K562 (cell line): Measurements from ENCODE around the gene CNNM2. TPM values are rescaled to one million over a fixed set of nuclear protein-coding genes. Genes with fewer than 3 reads are reported as not detected.

Experiments used
- ATAC-seq: fragments of 200-7000 bp; cut with Tn5 transposase; 3 replicates; pipeline ENCODE4 v1.9.1; 2020; ENCODE audit warnings: moderate library complexity
- BruUV-seq: library from RNA; stranded (reverse); fragments of 400-500 nt; replicated peaks from 2 replicates; lab custom pipeline; 2021; lab: Mats Ljungman, UMichigan
- CTCF ChIA-PET: fragments of 300-600 bp; formaldehyde crosslinking; extraction: SDS; loops from one replicate; lab custom pipeline; 2021; ENCODE audit warnings: low intra/inter-chr PET ratio; lab: Yijun Ruan, JAX
- POLR2A ChIA-PET: fragments of 300-600, 350-650 bp; sonication (Branson Sonifier 250); formaldehyde crosslinking; extraction: SDS; loops from one replicate; lab custom pipeline; 2021; ENCODE audit warnings: antibody characterized with exemption, inconsistent platforms; lab: Yijun Ruan, JAX
- DNase-seq, 4 experiments: peaks; one replicate each; pipeline versions ENCODE4 v3.0.0 to v3.0.0-alpha.2; 2011 to 2018; ENCODE audit warnings: low spot score in 3 of 4, mixed read lengths in 3 of 4; ENCODE audit errors: extremely low read depth in 1 of 4
- FAIRE-seq: peaks from 2 replicates; lab custom pipeline; 2011; peaks lifted over from hg19 to GRCh38; lab: Jason Lieb, UNC
- H2AFZ ChIP-seq: 2 replicates; pipeline ENCODE4 v1.6.0; 2011; ENCODE audit warnings: low read depth, low read length, control low read depth, inconsistent platforms
- H3K27ac ChIP-seq: fragments of 200-600 bp; 3 replicates; pipeline ENCODE4 v1.8.0; 2011; ENCODE audit warnings: low read depth, mild to moderate bottlenecking, control low read depth, inconsistent platforms, low read length, moderate library complexity, mixed read lengths; ENCODE audit errors: extremely low read depth
- H3K27me3 ChIP-seq, 2 experiments: fragments of 300-600 bp in 1 of 2; 2 replicates in 1 of 2; 3 replicates in 1 of 2; pipeline versions ENCODE4 v1.6.0 to v1.8.0; 2011; ENCODE audit warnings: inconsistent platforms in 2 of 2, low read length in 2 of 2, mild to moderate bottlenecking in 1 of 2, mixed read lengths in 1 of 2, moderate library complexity in 1 of 2; ENCODE audit not compliant: control insufficient read depth in 2 of 2, insufficient read depth in 2 of 2
- H3K36me3 ChIP-seq: fragments of 300-600 bp; 3 replicates; pipeline ENCODE4 v1.8.0; 2011; ENCODE audit warnings: mild to moderate bottlenecking, low read length, inconsistent platforms; ENCODE audit not compliant: control insufficient read depth, insufficient read depth
- H3K4me1 ChIP-seq, 2 experiments: fragments of 200-600 bp in 1 of 2; replicated peaks in 1 of 2; 2 replicates in 1 of 2; 3 replicates in 1 of 2; pipeline versions ENCODE4 v1.5.1 to v1.8.0; 2011; ENCODE audit warnings: inconsistent platforms in 2 of 2, low read length in 2 of 2, mild to moderate bottlenecking in 1 of 2, mixed read lengths in 1 of 2, moderate library complexity in 1 of 2; ENCODE audit not compliant: control insufficient read depth in 2 of 2, insufficient read depth in 2 of 2
- H3K4me2 ChIP-seq: 2 replicates; pipeline ENCODE4 v1.6.1; 2011; ENCODE audit warnings: low read length, control low read depth, inconsistent platforms, mixed read lengths; ENCODE audit not compliant: insufficient read depth
- H3K4me3 ChIP-seq: fragments of 200-600 bp; sonication (generic), shearing (Covaris generic); 2 replicates; pipeline ENCODE4 v1.5.1; 2016; ENCODE audit warnings: control low read depth, inconsistent platforms
- H3K79me2 ChIP-seq: fragments of 200-600 bp; 3 replicates; pipeline ENCODE4 v1.8.0; 2011; ENCODE audit warnings: low read length, inconsistent platforms; ENCODE audit not compliant: control insufficient read depth, insufficient read depth
- H3K9ac ChIP-seq, 2 experiments: 2 replicates each; pipeline versions ENCODE4 v1.6.0 to v1.6.1; 2011; ENCODE audit warnings: low read depth in 2 of 2, low read length in 2 of 2, control low read depth in 1 of 2, inconsistent platforms in 1 of 2, mild to moderate bottlenecking in 1 of 2, mixed read lengths in 1 of 2; ENCODE audit not compliant: insufficient read depth in 1 of 2
- H3K9me1 ChIP-seq: one replicate; pipeline ENCODE4 v1.6.0; 2011; ENCODE audit warnings: inconsistent platforms, mild to moderate bottlenecking, low read length, moderate library complexity; ENCODE audit not compliant: control insufficient read depth, insufficient read depth
- H3K9me3 ChIP-seq: replicated peaks from 2 replicates; pipeline ENCODE4 v1.5.1; 2011; ENCODE audit warnings: low read depth, low read length, inconsistent platforms; ENCODE audit not compliant: control insufficient read depth, insufficient read depth
- H4K20me1 ChIP-seq: replicated peaks from 2 replicates; pipeline ENCODE4 v1.6.1; 2011; ENCODE audit warnings: low read length, inconsistent platforms, mixed read lengths; ENCODE audit not compliant: control insufficient read depth, insufficient read depth
- MCM7 ChIP-seq, 2 experiments: fragments of 450-650 bp; IDR thresholded peaks; 2 replicates each; pipeline ENCODE4 v1.6.1; 2016 to 2018
- MTA1 ChIP-seq: fragments of 450-650 bp; IDR thresholded peaks from 2 replicates; pipeline ENCODE4 v1.6.1; 2017; ENCODE audit warnings: borderline replicate concordance
- MYC ChIP-seq, 2 experiments: fragments of 250-450 bp in 1 of 2; sonication (Bioruptor Pico) in 1 of 2; IDR thresholded peaks; 2 replicates each; pipeline versions ENCODE4 v1.5.1 to v1.6.1; 2012 to 2021; ENCODE audit warnings: low read depth in 2 of 2, borderline replicate concordance in 1 of 2, improper control_type of control experiment in 1 of 2, low read length in 1 of 2, mild to moderate bottlenecking in 1 of 2, moderate library complexity in 1 of 2
- NFE2 ChIP-seq: IDR thresholded peaks from 2 replicates; pipeline ENCODE4 v1.6.1; 2014; ENCODE audit warnings: antibody characterized with exemption, low read depth
- NFXL1 ChIP-seq: fragments of 450-650 bp; formaldehyde crosslinking; IDR thresholded peaks from 2 replicates; pipeline ENCODE4 v1.4.0; 2021; ENCODE audit warnings: mild to moderate bottlenecking
- POLR2G ChIP-seq: fragments of 200-400 bp; formaldehyde crosslinking; IDR thresholded peaks from 2 replicates; pipeline ENCODE4 v1.6.1; 2017; ENCODE audit warnings: low read depth, mild to moderate bottlenecking, antibody characterized with exemption, low read length, moderate library complexity
- TCF7 ChIP-seq: sonication (generic); IDR thresholded peaks from 2 replicates; pipeline ENCODE4 v1.6.1; 2016; ENCODE audit warnings: antibody characterized with exemption, borderline replicate concordance
- ZNF263 ChIP-seq: sonication (generic); formaldehyde crosslinking; IDR thresholded peaks from 2 replicates; pipeline ENCODE4 v1.8.0; 2022; ENCODE audit warnings: mild to moderate bottlenecking, missing genetic modification reagents, borderline replicate concordance
- ZNF347 ChIP-seq: fragments of 450-650 bp; formaldehyde crosslinking; IDR thresholded peaks from 2 replicates; pipeline ENCODE4 v1.4.0; 2020; ENCODE audit warnings: low read depth, mild to moderate bottlenecking, moderate library complexity
- ZNF507 ChIP-seq: conservative IDR thresholded peaks from 2 replicates; pipeline ENCODE4 v1.6.1; 2017; ENCODE audit warnings: missing genetic modification characterization, missing compliant biosample characterization
- ZNF778 ChIP-seq: fragments of 450-650 bp; formaldehyde crosslinking; IDR thresholded peaks from 2 replicates; pipeline ENCODE4 v1.4.0; 2020; ENCODE audit warnings: mild to moderate bottlenecking, moderate library complexity
- WGBS: fragments of 100-300 bp; shearing (Covaris generic); methylation state at CpG from one replicate; pipeline ENCODE4 v1.1.6; 2016; ENCODE audit warnings: low coverage, mixed read lengths; ENCODE audit not compliant: insufficient coverage; ENCODE audit errors: missing lambda C conversion rate; 5-methylcytosine and 5-hydroxymethylcytosine counted together
- in situ Hi-C: fragments of 300-500 bp; cut with MboI; formaldehyde crosslinking; loops from 4 replicates; pipeline ENCODE4 v1.15.0; 2018; ENCODE audit warnings: inconsistent platforms, mixed read lengths
- intact Hi-C: fragments of 100-400 bp; cut with micrococcal nuclease; formaldehyde crosslinking; loops from 2 replicates; pipeline ENCODE4 v1.14.2; 2022
- polyA plus RNA-seq, 8 experiments: library from polyadenylated mRNA; depleted of rRNA in 4 of 8; stranded (reverse) in 5 of 8; unstranded in 3 of 8; fragments of >200 nt; fragmentation: Nextera tagmentation in 2 of 8; fragmentation: Illumina TruSeq in 1 of 8; extraction: Ambion mirVana in 2 of 8; extraction: Trizol in 1 of 8; gene quantifications; 2 replicates each; pipeline versions ENCODE4 v1.2.1 to v1.2.3, GENCODE V29; 2011 to 2014; ENCODE audit warnings: inconsistent platforms in 1 of 8, missing spikeins in 1 of 8
- total RNA-seq, 7 experiments: library from RNA; depleted of rRNA in 6 of 7; stranded (reverse); fragments of >200 nt in 6 of 7; fragmentation: Illumina TruSeq in 2 of 7; extraction: Trizol in 2 of 7; gene quantifications; 2 replicates each; pipeline versions ENCODE4 v1.2.1 to v1.2.3, GENCODE V29; 2011 to 2021; ENCODE audit warnings: low replicate concordance in 1 of 7
- TF ChIP-seq, protein P1 (sequence below): sonication (generic); formaldehyde crosslinking; IDR thresholded peaks from 2 replicates; pipeline ENCODE4 v1.8.0; 2022; ENCODE audit warnings: mild to moderate bottlenecking, missing genetic modification reagents
- TF ChIP-seq, protein P2 (sequence below): fragments of 450-650 bp; IDR thresholded peaks from one replicate; pipeline ENCODE4 v1.6.1; 2018; ENCODE audit warnings: mild to moderate bottlenecking, moderate library complexity; ENCODE audit not compliant: partially characterized antibody

Gene CNNM2
- total and polyA plus RNA-seq, 9 of the 15 experiments (the other 6 are each of a cell fraction or from before 2014, with no cell fraction given): 0.21 to 5.0 (median 1.3) TPM

DNA sequence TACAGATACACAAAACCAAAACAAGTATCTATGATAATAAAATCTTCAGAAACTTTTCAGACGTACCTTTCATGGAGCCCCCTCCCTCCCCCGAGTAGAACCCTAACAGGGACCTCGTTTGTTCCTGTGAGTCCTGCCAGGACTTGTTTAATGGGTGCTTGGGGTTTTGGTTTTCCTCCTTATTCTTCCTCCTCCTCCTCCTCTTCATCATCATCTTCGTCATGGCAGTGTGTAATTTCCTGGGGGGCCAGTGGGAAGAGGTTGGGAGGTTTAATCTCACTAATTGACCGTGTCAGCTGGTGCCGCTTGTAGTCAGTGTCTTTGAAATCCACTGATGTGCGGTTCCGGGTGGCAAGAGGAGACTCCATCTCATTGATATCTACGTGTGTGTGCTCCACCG is 171.4 kb downstream of the CNNM2 start:
- H3K9me3 ChIP-seq: no peaks in the 10 kb centered on the region
- H3K4me3 ChIP-seq: no peak overlapping the region
- FAIRE-seq (no peak), ATAC-seq (no peak), DNase-seq (no peak)
- no peaks in the 10 kb centered on the region for H3K4me1 ChIP-seq
- no TSS peak for BruUV-seq
- no peak for TF ChIP-seq ZNF263 (CRISPR knock-in tag)
- TF ChIP-seq MCM7 (IDR thresholded peaks at IDR 0.05): no peak
- TF ChIP-seq MTA1: no peak
- no peak for TF ChIP-seq TCF7
- TF ChIP-seq ZNF507 (tag): no peak
- no peak for TF ChIP-seq POLR2G
- no peak for TF ChIP-seq NFXL1
- no peak for TF ChIP-seq ZNF347 (CRISPR knock-in tag)
- no peak for TF ChIP-seq MYC (IDR thresholded peaks at IDR 0.05; ENCODE audit: low read depth, low read length)
- TF ChIP-seq MYC (CRISPR knock-in tag; IDR thresholded peaks at IDR 0.05; ENCODE audit: borderline replicate concordance, low read depth): no peak
- TF ChIP-seq, protein P1, sequence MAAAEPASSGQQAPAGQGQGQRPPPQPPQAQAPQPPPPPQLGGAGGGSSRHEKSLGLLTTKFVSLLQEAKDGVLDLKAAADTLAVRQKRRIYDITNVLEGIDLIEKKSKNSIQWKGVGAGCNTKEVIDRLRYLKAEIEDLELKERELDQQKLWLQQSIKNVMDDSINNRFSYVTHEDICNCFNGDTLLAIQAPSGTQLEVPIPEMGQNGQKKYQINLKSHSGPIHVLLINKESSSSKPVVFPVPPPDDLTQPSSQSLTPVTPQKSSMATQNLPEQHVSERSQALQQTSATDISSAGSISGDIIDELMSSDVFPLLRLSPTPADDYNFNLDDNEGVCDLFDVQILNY (CRISPR knock-in tag): no peak
- TF ChIP-seq, protein P2, sequence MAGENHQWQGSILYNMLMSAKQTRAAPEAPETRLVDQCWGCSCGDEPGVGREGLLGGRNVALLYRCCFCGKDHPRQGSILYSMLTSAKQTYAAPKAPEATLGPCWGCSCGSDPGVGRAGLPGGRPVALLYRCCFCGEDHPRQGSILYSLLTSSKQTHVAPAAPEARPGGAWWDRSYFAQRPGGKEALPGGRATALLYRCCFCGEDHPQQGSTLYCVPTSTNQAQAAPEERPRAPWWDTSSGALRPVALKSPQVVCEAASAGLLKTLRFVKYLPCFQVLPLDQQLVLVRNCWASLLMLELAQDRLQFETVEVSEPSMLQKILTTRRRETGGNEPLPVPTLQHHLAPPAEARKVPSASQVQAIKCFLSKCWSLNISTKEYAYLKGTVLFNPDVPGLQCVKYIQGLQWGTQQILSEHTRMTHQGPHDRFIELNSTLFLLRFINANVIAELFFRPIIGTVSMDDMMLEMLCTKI: no peak
- no peak for TF ChIP-seq ZNF778 (CRISPR knock-in tag)
- no peak for TF ChIP-seq NFE2
- in situ Hi-C loops (loop anchor here (10.0 kb wide), 1 partner anchor 155 kb away; the partner anchor contains the start of gene RPEL1), intact Hi-C loops (no loop called here)
- H3K79me2 ChIP-seq: no peaks in the 10 kb centered on the region
- no peak overlapping the region for H2AFZ ChIP-seq
- no peak overlapping the region for H3K9ac ChIP-seq
- no peak overlapping the region for H3K4me2 ChIP-seq
- H3K27me3 ChIP-seq: no peaks in the 10 kb centered on the region
- WGBS: 94% methylated on average over 10 of the region's 10 CpGs
- H3K9me1 ChIP-seq: no peaks in the 10 kb centered on the region
- no peaks in the 10 kb centered on the region for H4K20me1 ChIP-seq
- ChIA-PET CTCF (no interaction called here), POLR2A (no interaction called here)
- peaks cover 81% of the 10 kb centered on the region; the same call in 2 of the 3 replicates for H3K36me3 ChIP-seq
- H3K27ac ChIP-seq: no peak overlapping the region
